Measurements from ENCODE around the gene HAO2.

GRCh38 chr1:119372503-119373086 lies 4.0 kb downstream of the HAO2 start:
- TF ChIP-seq CTCF (IDR thresholded peaks at IDR 0.05 in 8 of 11, conservative IDR thresholded peaks at IDR 0.05 in 3 of 11) = peak in 3 of 11 experiments; percentile 11 to 25 (median 20)
- TF ChIP-seq POLR2AphosphoS5 (IDR thresholded peaks at IDR 0.05) = no peak
- no peak for TF ChIP-seq POLR2A (IDR thresholded peaks at IDR 0.05)
